SK-MEL-5 (cell line): ENCODE measurements around the gene RAB38. TPM values are rescaled to one million over a fixed set of nuclear protein-coding genes. Genes with fewer than 3 reads are reported as not detected.

ENCODE experiments used
- DNase-seq: peaks from one replicate; pipeline ENCODE4 v3.0.0-alpha.2; 2016; ENCODE audit warnings: low read depth, low spot score
- in situ Hi-C: cut with HindIII; loops from 2 replicates; pipeline ENCODE4 v1.10.0; 2016; ENCODE audit warnings: low sequenced_read_pairs, high pct_unique_total_duplicates, low pct_unique_long_range_greater_than_20kb
- total RNA-seq: library from RNA; depleted of rRNA; stranded (reverse); fragments of >200 nt; shearing (Covaris generic); gene quantifications from 2 replicates; pipeline ENCODE4 v1.2.3, GENCODE V29; 2014

The RAB38 gene
- total RNA-seq, 1 experiment from 2014 or later, result 376 TPM

GRCh38 chr11:88178191-88178590, 2.9 kb upstream of the RAB38 start:
- in situ Hi-C loops, result no loop called here
- DNase-seq, result no peak

- in situ Hi-C loops, result no loop called here
- DNase-seq, result peak; percentile 64
Measured at GRCh38 chr11:88175569-88176075, 379 bp upstream of the RAB38 start.

GRCh38 chr11:88173956-88174355, 1.3 kb downstream of the RAB38 start:
- in situ Hi-C loops, result no loop called here
- DNase-seq, result no peak

- DNase-seq, result peak; percentile 78
- in situ Hi-C loops, result no loop called here
Measured at GRCh38 chr11:88171982-88172381, 3.3 kb downstream of the RAB38 start.

GRCh38 chr11:88170673-88171072, 4.6 kb downstream of the RAB38 start:
- no peak for DNase-seq
- in situ Hi-C loops, result no loop called here

GRCh38 chr11:88169881-88170280, 5.4 kb downstream of the RAB38 start:
- no peak for DNase-seq
- in situ Hi-C loops, result no loop called here

GRCh38 chr11:88169471-88169870, 5.8 kb downstream of the RAB38 start:
- DNase-seq, result peak; percentile 56
- in situ Hi-C loops, result no loop called here

- in situ Hi-C loops, result no loop called here
- no peak for DNase-seq
Measured at GRCh38 chr11:88167853-88168252, 7.4 kb downstream of the RAB38 start.

- no peak for DNase-seq
- in situ Hi-C loops, result no loop called here
Measured at GRCh38 chr11:88164806-88165585, 10.2 kb downstream of the RAB38 start.

- no peak for DNase-seq
- in situ Hi-C loops, result no loop called here
Measured at GRCh38 chr11:88164320-88164719, 10.9 kb downstream of the RAB38 start.

GRCh38 chr11:88158081-88158480, 17.2 kb downstream of the RAB38 start:
- no peak for DNase-seq
- in situ Hi-C loops, result no loop called here

- DNase-seq, result no peak
- in situ Hi-C loops, result no loop called here
Measured at GRCh38 chr11:88157370-88157769, 17.9 kb downstream of the RAB38 start.

GRCh38 chr11:88152381-88152780, 22.9 kb downstream of the RAB38 start:
- in situ Hi-C loops, result no loop called here
- DNase-seq, result peak; percentile 89

- in situ Hi-C loops, result no loop called here
- peak; percentile 97 for DNase-seq
Measured at GRCh38 chr11:88151709-88152265, 23.5 kb downstream of the RAB38 start.

GRCh38 chr11:88146106-88146505, 29.1 kb downstream of the RAB38 start:
- in situ Hi-C loops, result no loop called here
- DNase-seq, result no peak

- in situ Hi-C loops, result no loop called here
- DNase-seq, result no peak
Measured at GRCh38 chr11:88139865-88140264, 35.4 kb downstream of the RAB38 start.

- in situ Hi-C loops, result no loop called here
- no peak for DNase-seq
Measured at GRCh38 chr11:88131764-88132470, 43.3 kb downstream of the RAB38 start.

- peak; percentile 93 for DNase-seq
- in situ Hi-C loops, result no loop called here
Measured at GRCh38 chr11:88122956-88123355, 52.3 kb downstream of the RAB38 start.

GRCh38 chr11:88119561-88119960, 55.7 kb downstream of the RAB38 start:
- no peak for DNase-seq
- in situ Hi-C loops, result no loop called here
